IPS DF 4.7 (cell line): ENCODE data around the gene LGALS4.
"Not testable (repeated sequence)": the region's sequence is repeated elsewhere in the genome, so short reads cannot be mapped to it uniquely, and the experiment has no call there.

ENCODE experiments used
- DNase-seq: peaks from one replicate; pipeline ENCODE4 v3.0.0-alpha.2; 2013; ENCODE audit warnings: low spot score; ENCODE audit errors: extremely low read depth

Gene LGALS4

GRCh38 chr19:38821230-38821825 lies 8.6 kb upstream of the LGALS4 start:
- not testable (repeated sequence) for DNase-seq

- DNase-seq: no peak
Measured at GRCh38 chr19:38819231-38819920, 6.6 kb upstream of the LGALS4 start.

DNA sequence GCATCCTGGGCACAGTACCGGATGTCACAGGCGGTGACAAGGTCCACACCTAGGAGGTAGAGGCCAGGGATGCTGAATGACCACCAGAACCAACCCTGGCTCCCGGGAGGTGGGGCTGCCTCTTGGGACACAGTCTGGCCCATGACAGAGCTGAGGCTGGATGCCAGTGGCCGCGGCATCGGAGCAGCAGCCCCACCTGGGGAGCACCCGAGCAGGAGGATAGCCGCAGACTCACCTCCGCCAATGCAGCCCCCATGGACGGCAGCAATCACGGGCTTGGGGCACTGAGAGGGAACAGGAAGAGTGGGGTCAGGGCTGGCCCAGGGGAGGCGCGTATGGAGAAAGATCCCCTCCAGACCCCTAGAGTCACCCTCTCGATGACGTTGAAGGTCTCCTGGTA lies 4.3 kb upstream of the LGALS4 start:
- DNase-seq: no peak

- DNase-seq: no peak
Measured at GRCh38 chr19:38816131-38816750, 3.5 kb upstream of the LGALS4 start.

DNA sequence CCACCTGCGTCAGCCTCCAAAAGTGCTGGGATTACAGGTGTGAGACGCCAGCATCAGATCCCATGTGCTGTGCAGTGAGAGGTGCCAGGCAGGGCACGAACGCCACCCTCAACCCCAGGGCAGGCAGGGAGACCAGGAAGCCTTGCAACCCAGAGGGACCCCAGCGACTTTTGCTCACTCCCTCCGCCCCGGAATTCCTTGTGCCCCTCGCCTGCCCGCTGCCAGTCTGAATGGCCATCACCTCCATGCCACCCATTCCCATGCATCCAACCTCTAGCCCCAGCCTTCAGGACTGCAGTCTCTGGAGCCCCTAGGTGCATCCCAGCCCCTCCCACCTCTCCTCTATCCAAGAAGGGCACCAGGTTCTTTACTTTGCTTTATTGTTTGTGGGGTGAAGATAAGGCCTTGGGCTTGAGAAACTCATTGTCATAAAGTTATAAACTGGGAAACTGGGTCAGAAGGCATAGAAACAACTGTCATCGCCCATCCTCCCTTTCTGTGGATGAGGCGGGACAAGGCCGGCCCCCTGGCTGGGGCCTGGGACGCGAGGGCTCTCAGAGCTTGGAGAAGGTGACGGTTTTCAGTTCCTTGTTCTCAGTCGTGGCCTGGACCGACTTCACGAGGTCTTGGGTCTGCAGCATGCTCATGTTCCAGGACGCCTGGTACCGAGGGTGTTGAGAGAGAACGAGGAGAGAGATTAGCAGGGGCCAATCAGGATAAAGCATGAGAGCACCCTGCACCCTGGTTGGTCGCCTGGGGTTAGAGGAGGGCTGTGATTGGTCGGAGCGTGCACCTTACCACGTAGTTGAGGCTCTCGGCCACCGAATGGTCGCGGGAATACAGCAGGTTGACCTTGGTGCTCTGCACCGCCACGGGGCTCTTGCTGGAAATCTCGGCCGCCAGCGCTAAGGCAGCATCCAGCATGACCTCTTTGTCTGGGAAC lies 2.6 kb upstream of the LGALS4 start:
- DNase-seq: no peak

- not testable (repeated sequence) for DNase-seq
Measured at GRCh38 chr19:38813932-38814331, 1.2 kb upstream of the LGALS4 start.

GRCh38 chr19:38813323-38813722 lies 578 bp upstream of the LGALS4 start:
- no peak for DNase-seq

- DNase-seq: no peak
Measured at GRCh38 chr19:38812009-38812840, 520 bp downstream of the LGALS4 start.

GRCh38 chr19:38809592-38810252 lies 3.0 kb downstream of the LGALS4 start:
- DNase-seq: no peak

GRCh38 chr19:38808741-38809140 lies 4.0 kb downstream of the LGALS4 start:
- no peak for DNase-seq

DNA sequence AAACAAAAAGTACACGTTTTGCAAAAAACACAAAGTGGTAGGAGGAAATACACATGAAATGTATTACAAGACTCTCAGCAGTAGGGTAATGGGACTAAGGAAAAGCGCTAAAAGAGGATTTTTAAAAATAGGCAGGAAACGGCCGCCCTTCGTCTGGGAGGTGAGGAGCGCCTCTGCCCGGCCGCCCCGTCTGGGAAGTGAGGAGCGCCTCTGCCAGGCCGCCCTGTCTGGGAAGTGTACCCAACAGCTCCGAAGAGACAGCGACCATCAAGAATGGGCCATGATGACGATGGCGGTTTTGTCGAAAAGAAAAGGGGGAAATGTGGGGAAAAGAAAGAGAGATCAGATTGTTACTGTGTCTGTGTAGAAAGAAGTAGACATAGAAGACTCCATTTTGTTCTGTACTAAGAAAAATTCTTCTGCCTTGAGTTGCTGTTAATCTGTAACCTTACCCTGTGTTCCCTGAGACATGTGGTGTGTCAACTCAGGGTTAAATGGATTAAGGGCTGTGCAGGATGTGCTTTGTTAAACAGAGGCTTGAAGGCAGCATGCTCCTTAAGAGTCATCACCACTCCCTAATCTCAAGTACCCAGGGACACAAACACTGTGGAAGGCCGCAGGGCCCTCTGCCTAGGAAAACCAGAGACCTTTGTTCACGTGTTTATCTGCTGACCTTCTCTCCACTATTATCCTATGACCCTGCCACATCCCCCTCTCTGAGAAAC lies 5.2 kb downstream of the LGALS4 start:
- DNase-seq: not testable (repeated sequence)

GRCh38 chr19:38806371-38806770 lies 6.4 kb downstream of the LGALS4 start:
- DNase-seq: no peak

GRCh38 chr19:38805180-38805579 lies 7.6 kb downstream of the LGALS4 start:
- no peak for DNase-seq

DNA sequence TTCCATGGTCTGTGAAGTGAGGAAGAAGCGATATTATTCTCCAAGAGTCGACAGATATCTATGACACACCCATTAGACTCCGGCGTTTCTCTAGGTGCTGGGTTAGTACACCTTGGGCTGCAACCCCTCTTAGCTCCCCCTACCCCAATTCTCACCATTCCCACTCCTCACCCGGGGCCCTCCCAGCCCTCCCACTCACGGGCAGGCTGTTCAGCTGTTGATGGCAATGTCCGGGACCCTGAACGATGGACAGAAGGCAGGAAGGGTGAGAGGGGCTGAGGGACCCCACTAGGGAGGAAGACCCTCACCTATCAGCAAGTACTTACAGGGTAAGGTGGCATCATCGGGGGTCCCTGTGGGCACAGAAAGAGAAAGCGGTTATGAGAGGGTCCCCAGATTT lies 9.2 kb downstream of the LGALS4 start:
- no peak for DNase-seq

DNA sequence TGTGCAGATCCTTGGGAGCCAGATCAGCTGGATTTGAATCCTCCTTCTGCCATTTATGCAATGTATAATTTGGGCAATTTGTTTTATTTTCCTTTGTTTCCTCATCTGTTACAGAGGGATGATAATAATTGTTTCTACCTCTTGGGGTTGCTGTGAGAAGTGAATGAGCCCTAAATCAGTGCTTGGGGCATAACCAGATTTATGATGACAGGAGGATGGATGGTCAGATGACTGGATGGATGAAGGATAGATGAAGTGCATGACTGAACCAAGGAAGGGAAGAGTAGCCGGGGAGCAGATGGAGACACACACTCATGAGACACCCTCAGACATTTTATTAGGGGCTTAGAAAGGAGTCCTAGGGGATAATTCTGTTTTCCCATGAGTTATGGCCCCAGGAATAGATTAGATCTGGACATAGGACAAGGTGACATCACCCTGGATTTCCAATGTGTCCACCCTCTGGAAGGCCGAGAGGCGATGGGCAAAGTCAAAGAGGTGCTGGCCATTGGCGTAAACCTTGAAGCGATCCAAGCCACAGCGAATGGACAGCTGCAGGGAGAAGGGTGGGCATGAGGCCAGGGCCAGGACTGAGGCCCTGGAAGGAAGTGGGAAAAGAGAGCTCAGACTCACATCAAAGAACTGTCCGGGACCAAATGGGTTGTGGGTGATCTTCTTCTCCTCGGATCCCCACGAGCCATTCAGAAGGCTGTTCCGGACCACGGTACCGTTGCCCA lies 11.2 kb downstream of the LGALS4 start:
- DNase-seq: no peak

DNA sequence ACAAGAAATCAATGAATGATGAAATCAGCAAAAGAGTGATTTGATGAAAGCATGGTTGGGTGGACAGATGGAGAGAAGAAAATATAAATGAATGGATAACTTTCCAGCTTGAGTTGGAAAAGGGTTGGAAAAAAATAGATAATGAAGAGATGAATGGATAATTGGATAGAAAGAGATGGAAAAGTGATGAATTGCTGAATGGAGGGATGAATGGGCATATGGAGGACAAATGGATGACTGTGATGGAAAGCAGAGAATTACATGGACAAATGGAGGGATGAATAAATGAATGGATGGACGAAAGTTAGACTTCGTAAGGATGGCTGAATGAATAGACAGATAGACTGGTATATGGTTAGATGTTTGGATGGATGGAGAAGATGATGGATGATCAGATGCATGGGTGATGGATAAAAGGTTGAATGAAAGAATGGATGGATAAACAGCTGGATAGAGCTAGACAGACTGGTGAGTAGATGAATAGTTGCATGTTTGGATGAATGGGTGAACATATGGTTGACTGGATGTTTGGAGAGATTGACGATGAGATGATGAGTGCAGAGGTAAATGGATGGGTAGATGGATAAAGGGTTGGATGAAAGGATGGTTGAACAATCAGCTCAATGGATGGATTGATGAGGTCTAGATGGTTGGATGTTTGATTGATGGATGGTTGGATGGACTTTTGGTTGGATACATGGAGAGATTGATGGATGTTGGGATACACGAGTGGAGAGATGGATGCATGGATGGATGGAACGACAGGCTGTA lies 12.0 kb downstream of the LGALS4 start:
- no peak for DNase-seq

- no peak for DNase-seq
Measured at GRCh38 chr19:38799104-38799503, 13.6 kb downstream of the LGALS4 start.

DNA sequence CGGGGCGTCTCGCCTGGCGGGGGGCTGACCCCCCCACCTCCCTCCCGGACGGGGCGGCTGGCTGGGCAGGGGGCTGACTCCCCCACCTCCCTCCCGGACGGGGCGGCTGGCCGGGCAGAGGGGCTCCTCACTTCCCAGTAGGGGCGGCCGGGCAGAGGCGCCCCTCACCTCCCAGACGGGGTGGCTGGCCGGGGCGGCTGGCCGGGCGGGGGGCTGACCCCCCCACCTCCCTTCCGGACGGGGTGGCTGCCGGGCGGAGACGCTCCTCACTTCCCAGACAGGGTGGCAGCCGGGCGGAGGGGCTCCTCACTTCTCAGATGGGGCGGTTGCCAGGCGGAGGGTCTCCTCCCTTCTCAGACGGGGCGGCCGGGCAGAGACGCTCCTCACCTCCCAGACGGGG lies 15.0 kb downstream of the LGALS4 start:
- DNase-seq: not testable (repeated sequence)
